OCI-M2 (cell line): ENCODE data around the gene RFPL4AL1.
"Not testable (repeated sequence)": the region's sequence is repeated elsewhere in the genome, so short reads cannot be mapped to it uniquely, and the experiment has no call there.

ENCODE experiments used
- DNase-seq: peaks from one replicate; lab custom pipeline; 2025; ENCODE audit not compliant: unreplicated experiment; lab: John Stamatoyannopoulos, UW

The RFPL4AL1 gene

GRCh38 chr19:55768818-55769217, at the start of gene RFPL4AL1:
Gene RFPL4AL1 (plus strand): TSS chr19:55769118. CDS start chr19:55771805, 2,687 bp downstream.
- not testable (repeated sequence) for DNase-seq

- no peak for DNase-seq
Observed at GRCh38 chr19:55720214-55720746, 48.6 kb upstream of the RFPL4AL1 start.

DNA sequence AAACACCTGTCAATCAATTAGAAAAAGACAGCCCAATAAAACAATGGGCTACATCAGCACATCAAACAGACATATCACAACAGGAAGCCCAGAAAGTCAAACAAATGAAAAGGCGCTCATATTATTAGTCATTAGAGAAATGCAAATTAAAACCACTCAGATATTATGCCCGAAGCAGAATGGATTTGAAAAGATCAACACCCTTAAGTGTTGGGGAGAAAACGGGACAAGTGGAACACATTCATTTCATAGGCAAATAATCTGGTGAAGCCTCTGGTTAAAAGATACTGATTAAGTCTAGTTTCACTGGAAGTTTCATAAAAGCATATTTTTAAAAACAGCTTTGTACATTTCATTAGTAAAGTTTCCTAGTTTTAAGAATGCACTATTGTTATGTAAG, 48.1 kb upstream of the RFPL4AL1 start:
- DNase-seq, result no peak

DNA sequence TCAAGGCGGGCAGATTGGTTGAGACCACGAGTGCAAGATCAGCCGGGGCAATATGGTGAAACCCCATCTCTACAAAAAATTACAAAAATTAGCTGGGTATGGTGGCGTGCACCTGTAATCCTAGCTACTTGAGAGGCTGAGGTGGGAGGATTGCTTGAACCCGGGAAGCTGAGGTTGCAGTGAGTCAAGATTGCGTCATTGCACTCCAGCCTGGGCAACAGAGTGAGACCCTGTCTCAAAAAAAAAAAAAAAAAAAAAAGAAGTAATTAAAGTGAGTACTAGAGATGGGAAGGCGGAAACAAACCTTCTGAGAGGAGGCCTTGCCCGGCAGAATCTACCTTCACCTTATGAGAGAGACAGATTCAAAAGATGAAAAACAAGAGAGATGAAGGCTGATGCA, 45.4 kb upstream of the RFPL4AL1 start:
- no peak for DNase-seq

GRCh38 chr19:55730378-55730777, 38.5 kb upstream of the RFPL4AL1 start:
- DNase-seq, result not testable (repeated sequence)

DNA sequence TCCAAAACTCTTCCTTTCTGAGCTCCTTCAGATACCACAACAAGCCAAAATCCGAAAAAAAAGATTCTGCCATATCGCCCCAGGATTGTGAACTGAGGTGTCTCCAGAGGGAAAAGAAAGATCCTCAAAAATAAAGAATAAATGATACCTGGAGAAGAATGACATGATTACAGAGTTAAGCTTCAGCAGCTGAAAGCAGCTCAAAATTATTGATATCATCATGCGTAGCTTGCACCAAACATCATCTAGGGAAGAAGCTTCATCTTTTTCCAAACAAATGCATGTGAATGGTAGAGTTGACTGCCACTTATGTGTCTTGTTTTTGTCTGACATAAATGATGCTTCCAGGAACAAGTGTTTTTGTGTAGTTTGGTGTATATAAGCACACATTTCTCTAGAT, 30.6 kb upstream of the RFPL4AL1 start, which contains the start of gene NLRP9:
TSS of gene NLRP9 (minus strand) at position 101 of the 400 bp plus-strand sequence. CDS start at position 73, 28 bp downstream.
- DNase-seq, result no peak

GRCh38 chr19:55750715-55751114, 18.2 kb upstream of the RFPL4AL1 start:
- no peak for DNase-seq

GRCh38 chr19:55753401-55753800, 15.5 kb upstream of the RFPL4AL1 start:
- no peak for DNase-seq

- DNase-seq, result not testable (repeated sequence)
Observed at GRCh38 chr19:55756808-55757207, 12.1 kb upstream of the RFPL4AL1 start.

GRCh38 chr19:55758797-55759196, 10.1 kb upstream of the RFPL4AL1 start, which contains the start of gene RFPL4A:
Gene RFPL4A (plus strand): TSS chr19:55759097. CDS start chr19:55761801, 2,704 bp downstream.
- DNase-seq, result not testable (repeated sequence)

- no peak for DNase-seq
Observed at GRCh38 chr19:55766466-55766865, 2.5 kb upstream of the RFPL4AL1 start.

GRCh38 chr19:55769632-55770031, 714 bp downstream of the RFPL4AL1 start:
- not testable (repeated sequence) for DNase-seq

DNA sequence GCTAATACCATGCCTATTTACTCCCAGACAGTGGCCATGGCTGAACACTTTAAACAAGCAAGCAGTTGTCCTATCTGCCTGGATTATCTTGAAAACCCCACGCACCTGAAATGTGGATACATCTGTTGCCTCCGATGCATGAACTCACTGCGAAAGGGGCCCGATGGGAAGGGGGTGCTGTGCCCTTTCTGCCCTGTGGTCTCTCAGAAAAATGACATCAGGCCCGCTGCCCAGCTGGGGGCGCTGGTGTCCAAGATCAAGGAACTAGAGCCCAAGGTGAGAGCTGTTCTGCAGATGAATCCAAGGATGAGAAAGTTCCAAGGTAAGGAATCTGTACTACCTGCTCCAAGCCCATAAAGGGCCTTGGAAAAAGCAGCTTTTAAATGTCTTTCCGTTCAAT, 8.6 kb downstream of the RFPL4AL1 start:
- DNase-seq, result no peak

- no peak for DNase-seq
Observed at GRCh38 chr19:55778331-55778730, 9.4 kb downstream of the RFPL4AL1 start.

- DNase-seq, result no peak
Observed at GRCh38 chr19:55781112-55781511, 12.2 kb downstream of the RFPL4AL1 start.

- no peak for DNase-seq
Observed at GRCh38 chr19:55795021-55795420, 26.1 kb downstream of the RFPL4AL1 start.

DNA sequence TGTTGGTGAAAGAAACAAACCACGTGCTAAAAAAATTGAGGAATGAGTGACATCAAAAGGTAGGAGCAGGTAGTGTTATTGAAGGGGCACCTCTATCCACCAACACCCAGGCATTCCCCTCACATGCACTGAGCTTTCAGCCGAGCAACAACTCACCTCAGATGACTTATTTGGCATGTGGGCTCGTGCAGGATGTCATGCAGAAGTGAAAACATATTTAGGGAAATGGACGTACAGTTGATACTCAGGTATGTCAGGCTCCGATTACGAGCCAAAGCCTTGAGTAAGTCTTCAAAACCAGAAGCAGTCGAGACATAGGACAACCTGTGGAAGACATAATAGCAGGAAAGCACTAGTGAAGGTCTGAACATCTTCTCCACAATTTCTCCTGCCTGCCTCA, 32.5 kb downstream of the RFPL4AL1 start:
- no peak for DNase-seq

- DNase-seq, result no peak
Observed at GRCh38 chr19:55802281-55802680, 33.4 kb downstream of the RFPL4AL1 start.

DNA sequence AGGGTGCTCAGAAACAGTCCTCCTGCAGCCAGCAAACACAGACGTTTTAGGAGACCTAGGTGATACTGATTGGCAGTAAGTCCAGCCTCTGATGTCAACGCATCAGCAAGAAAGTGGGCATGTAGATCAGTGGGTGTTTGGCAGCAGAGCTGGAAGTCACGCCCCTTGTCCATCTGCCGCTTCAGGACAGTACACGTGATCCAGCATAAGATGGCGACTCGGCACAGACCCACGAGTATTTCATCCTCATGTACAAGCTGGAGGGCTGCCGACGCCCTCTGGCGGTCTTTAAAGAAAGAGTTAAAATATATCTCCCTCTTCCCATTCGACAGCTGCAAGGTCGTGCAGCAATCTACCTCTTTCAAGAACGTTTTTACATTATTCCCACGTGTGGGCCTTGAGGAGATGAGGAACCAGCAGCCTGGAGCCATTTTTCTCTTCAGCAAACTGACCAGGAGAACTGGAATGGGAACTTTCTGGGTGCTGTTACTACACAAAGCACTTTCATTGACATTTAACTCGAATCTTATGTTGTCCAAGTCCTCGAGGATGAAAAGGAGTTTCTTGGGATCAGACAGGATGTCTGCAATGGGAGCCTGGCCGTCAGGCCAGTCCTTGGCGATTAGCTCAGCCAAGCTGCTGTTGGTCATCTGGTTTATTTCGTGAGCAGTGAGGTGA, 40.6 kb downstream of the RFPL4AL1 start:
- no peak for DNase-seq

- no peak for DNase-seq
Observed at GRCh38 chr19:55811340-55811739, 42.4 kb downstream of the RFPL4AL1 start.

GRCh38 chr19:55812449-55812848, 43.5 kb downstream of the RFPL4AL1 start:
- DNase-seq, result no peak

DNA sequence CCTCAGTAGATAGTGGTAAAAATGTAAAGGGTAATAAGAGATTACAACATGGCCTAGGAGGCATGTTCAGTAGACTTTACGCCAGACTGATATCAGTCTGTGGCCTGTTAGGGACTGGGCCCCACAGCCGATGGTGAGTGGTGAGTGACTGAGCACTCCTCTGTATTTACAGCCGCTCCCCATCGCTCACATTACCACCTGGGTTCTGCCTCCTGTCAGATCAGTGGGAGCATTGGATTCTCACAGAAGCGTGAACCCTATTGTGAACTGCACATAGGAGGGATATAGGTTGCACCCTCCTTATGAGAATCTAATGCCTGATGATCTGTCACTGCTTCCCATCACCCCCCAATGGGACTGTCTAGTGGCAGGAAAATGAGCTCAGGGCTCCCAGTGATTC, 45.0 kb downstream of the RFPL4AL1 start:
- no peak for DNase-seq

DNA sequence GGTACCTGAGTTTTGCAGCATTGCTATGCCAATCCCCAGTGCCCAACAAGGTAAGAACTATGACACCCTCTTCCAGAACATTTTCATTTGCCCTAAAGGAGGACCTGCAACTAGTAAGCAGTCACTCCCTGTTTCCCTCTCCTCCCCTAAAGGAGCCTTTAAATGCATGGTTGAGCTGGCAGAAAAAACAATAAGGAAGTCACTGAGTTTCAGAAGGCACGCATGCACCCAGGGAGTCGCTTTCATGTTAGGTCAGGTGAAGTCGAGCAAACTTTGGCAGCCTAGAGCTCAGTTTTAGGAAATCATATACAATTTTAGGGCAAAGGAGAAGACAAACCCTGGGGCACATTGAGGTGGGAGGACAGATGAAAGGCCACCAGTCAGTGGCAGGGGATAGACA, 51.1 kb downstream of the RFPL4AL1 start:
- DNase-seq, result no peak
